ENCODE results near the gene PAK6.

Gene PAK6

DNA sequence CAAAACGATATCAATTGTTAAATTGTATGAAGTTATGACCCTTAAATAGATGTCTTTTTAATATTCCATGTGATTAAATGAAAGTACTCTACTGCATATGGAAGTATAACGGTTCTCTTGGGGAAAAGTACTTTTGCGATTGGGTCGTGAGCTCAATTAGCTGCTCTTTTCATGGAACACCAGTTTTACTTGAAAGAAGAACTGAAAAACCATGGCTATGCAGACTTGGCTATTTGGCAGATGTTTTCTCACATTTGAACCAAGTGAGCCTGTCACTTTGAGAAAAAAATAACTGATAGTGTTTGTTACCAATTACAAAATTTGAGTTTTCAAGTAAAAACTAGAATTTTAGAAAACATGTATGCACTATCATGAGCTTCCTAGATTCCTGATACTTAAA lies 78.7 kb downstream of the PAK6 start:
- Histone ChIP-seq H3K79me2 (ENCODE audit: insufficient read depth, low read length) (no peaks in the 10 kb centered on the region), H3K27ac (ENCODE audit: low read depth, low read length, poor library complexity, severe bottlenecking) (no peak overlapping the region), H3K4me3 (ENCODE audit: low read depth, low read length, poor library complexity, severe bottlenecking) (no peak overlapping the region), H3K4me2 (ENCODE audit: low read length) (no peak overlapping the region), H3K9me3 (ENCODE audit: low read length) (no peaks in the 10 kb centered on the region), H2AFZ (ENCODE audit: low read length) (no peak overlapping the region), H3K4me1 (ENCODE audit: insufficient read depth, low read length, severe bottlenecking) (peaks cover 8% of the 10 kb centered on the region), H3K9me2 (ENCODE audit: low read depth, low read length) (no peaks in the 10 kb centered on the region), H3K9ac (ENCODE audit: low read length) (no peak overlapping the region), H3F3A (ENCODE audit: insufficient read depth, low read length) (no peaks in the 10 kb centered on the region), H4K20me1 (ENCODE audit: insufficient read depth, low read length) (no peaks in the 10 kb centered on the region), H3K36me3 (ENCODE audit: insufficient read depth, low read length) (no peaks in the 10 kb centered on the region), H3K27me3 (ENCODE audit: insufficient read depth, low read length) (no peaks in the 10 kb centered on the region)
- TF ChIP-seq CTCF (IDR thresholded peaks at IDR 0.05; ENCODE audit: low read length) (no peak), EZH2 (IDR thresholded peaks at IDR 0.05; ENCODE audit: borderline replicate concordance, low read length) (no peak)

DNA sequence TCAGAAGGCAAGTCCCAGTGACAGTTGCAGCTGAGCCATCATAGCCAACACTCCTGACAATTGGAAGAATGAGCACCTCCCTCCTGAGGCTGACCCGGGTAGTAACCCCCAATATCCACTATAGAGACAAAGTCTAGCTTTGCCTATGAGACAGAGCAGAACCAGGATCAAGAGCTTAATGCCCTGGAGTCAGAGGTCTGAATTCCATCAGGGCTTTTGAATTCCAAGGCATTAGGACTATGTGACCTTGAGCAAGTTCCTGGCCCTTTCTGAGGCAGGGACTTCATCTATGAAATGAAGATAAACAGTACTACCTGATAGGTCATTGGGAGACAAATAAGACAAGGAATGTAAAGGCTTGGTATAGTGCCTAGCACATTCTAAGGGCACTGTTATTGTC lies 81.5 kb downstream of the PAK6 start:
- TF ChIP-seq EZH2 (IDR thresholded peaks at IDR 0.05; ENCODE audit: borderline replicate concordance, low read length) (no peak), CTCF (IDR thresholded peaks at IDR 0.05; ENCODE audit: low read length) (no peak)
- Histone ChIP-seq H3K9me2 (ENCODE audit: low read depth, low read length) (no peaks in the 10 kb centered on the region), H3K27ac (ENCODE audit: low read depth, low read length, poor library complexity, severe bottlenecking) (no peak overlapping the region), H3K4me3 (ENCODE audit: low read depth, low read length, poor library complexity, severe bottlenecking) (no peak overlapping the region), H3K79me2 (ENCODE audit: insufficient read depth, low read length) (no peaks in the 10 kb centered on the region), H3K27me3 (ENCODE audit: insufficient read depth, low read length) (no peaks in the 10 kb centered on the region), H3K36me3 (ENCODE audit: insufficient read depth, low read length) (no peaks in the 10 kb centered on the region), H3K4me2 (ENCODE audit: low read length) (no peak overlapping the region), H2AFZ (ENCODE audit: low read length) (no peak overlapping the region), H4K20me1 (ENCODE audit: insufficient read depth, low read length) (no peaks in the 10 kb centered on the region), H3K9ac (ENCODE audit: low read length) (no peak overlapping the region), H3K4me1 (ENCODE audit: insufficient read depth, low read length, severe bottlenecking) (peaks cover 8% of the 10 kb centered on the region), H3K9me3 (ENCODE audit: low read length) (no peaks in the 10 kb centered on the region), H3F3A (ENCODE audit: insufficient read depth, low read length) (no peaks in the 10 kb centered on the region)

- no peaks in the 10 kb centered on the region for H3F3A ChIP-seq (ENCODE audit: insufficient read depth, low read length)
- no peak overlapping the region for H2AFZ ChIP-seq (ENCODE audit: low read length)
- no peaks in the 10 kb centered on the region for H3K36me3 ChIP-seq (ENCODE audit: insufficient read depth, low read length)
- no peaks in the 10 kb centered on the region for H3K9me3 ChIP-seq (ENCODE audit: low read length)
- H3K4me2 ChIP-seq (ENCODE audit: low read length): no peak overlapping the region
- no peak overlapping the region for H3K27ac ChIP-seq (ENCODE audit: low read depth, low read length, poor library complexity, severe bottlenecking)
- no peaks in the 10 kb centered on the region for H3K27me3 ChIP-seq (ENCODE audit: insufficient read depth, low read length)
- H3K4me1 ChIP-seq (ENCODE audit: insufficient read depth, low read length, severe bottlenecking): peaks cover 8% of the 10 kb centered on the region
- H3K9me2 ChIP-seq (ENCODE audit: low read depth, low read length): no peaks in the 10 kb centered on the region
- no peak overlapping the region for H3K9ac ChIP-seq (ENCODE audit: low read length)
- H3K4me3 ChIP-seq (ENCODE audit: low read depth, low read length, poor library complexity, severe bottlenecking): no peak overlapping the region
- TF ChIP-seq EZH2 (IDR thresholded peaks at IDR 0.05; ENCODE audit: borderline replicate concordance, low read length): no peak
- TF ChIP-seq CTCF (IDR thresholded peaks at IDR 0.05; ENCODE audit: low read length): peak; percentile 92
- H3K79me2 ChIP-seq (ENCODE audit: insufficient read depth, low read length): no peaks in the 10 kb centered on the region
- no peaks in the 10 kb centered on the region for H4K20me1 ChIP-seq (ENCODE audit: insufficient read depth, low read length)
Observed at GRCh38 chr15:40320931-40321371, 82.1 kb downstream of the PAK6 start.

Data from OCI-LY1 (cell line).